DND-41 (cell line): ENCODE measurements around the gene CDK4.

ENCODE experiments used
- ATAC-seq: fragments of 200-7000 bp; cut with Tn5 transposase; 3 replicates; pipeline ENCODE4 v1.9.1; 2021; ENCODE audit warnings: low read depth; ENCODE audit not compliant: insufficient read depth
- DNase-seq: peaks from one replicate; pipeline ENCODE4 v3.0.0-alpha.2; 2020
- H2AFZ ChIP-seq: 2 replicates; pipeline ENCODE4 v1.6.0; 2012; ENCODE audit warnings: low read depth, low read length
- H3K27ac ChIP-seq: 2 replicates; pipeline ENCODE4 v1.5.1; 2012; ENCODE audit warnings: low read length, inconsistent platforms
- H3K27me3 ChIP-seq: fragments of 200-600 bp; sonication (generic); 2 replicates; pipeline ENCODE4 v1.6.0; 2012; ENCODE audit warnings: low read length, mild to moderate bottlenecking, inconsistent platforms; ENCODE audit not compliant: insufficient read depth, poor library complexity
- H3K36me3 ChIP-seq: 2 replicates; pipeline ENCODE4 v1.5.1; 2012; ENCODE audit warnings: low read length, inconsistent platforms; ENCODE audit not compliant: insufficient read depth
- H3K4me1 ChIP-seq: 2 replicates; pipeline ENCODE4 v1.5.1; 2012; ENCODE audit warnings: mild to moderate bottlenecking, low read length; ENCODE audit not compliant: insufficient read depth
- H3K4me2 ChIP-seq: 2 replicates; pipeline ENCODE4 v1.6.0; 2012; ENCODE audit warnings: mild to moderate bottlenecking, moderate library complexity, low read length, inconsistent platforms; ENCODE audit not compliant: insufficient read depth
- H3K4me3 ChIP-seq, 2 experiments: fragments of 200-600 bp in 1 of 2; shearing (Covaris generic) in 1 of 2; 2 replicates each; pipeline ENCODE4 v1.5.1; 2012 to 2016; ENCODE audit warnings: inconsistent platforms in 2 of 2, low read length in 2 of 2, mild to moderate bottlenecking in 2 of 2, low read depth in 1 of 2, moderate library complexity in 1 of 2
- H3K79me2 ChIP-seq: 2 replicates; pipeline ENCODE4 v1.6.0; 2012; ENCODE audit warnings: low read length, inconsistent platforms; ENCODE audit not compliant: insufficient read depth
- H3K9ac ChIP-seq: 2 replicates; pipeline ENCODE4 v1.6.0; 2012; ENCODE audit warnings: low read depth, mild to moderate bottlenecking, inconsistent platforms, low read length, moderate library complexity
- H3K9me3 ChIP-seq: 2 replicates; pipeline ENCODE4 v1.5.1; 2012; ENCODE audit warnings: low read length, moderate library complexity, mild to moderate bottlenecking, inconsistent platforms; ENCODE audit not compliant: insufficient read depth, severe bottlenecking
- H4K20me1 ChIP-seq: 2 replicates; pipeline ENCODE4 v1.6.0; 2012; ENCODE audit warnings: low read length; ENCODE audit not compliant: insufficient read depth
- CTCF ChIP-seq: IDR thresholded peaks from 2 replicates; pipeline ENCODE4 v1.5.1; 2012; ENCODE audit warnings: borderline replicate concordance, low read length, moderate library complexity, mild to moderate bottlenecking; ENCODE audit not compliant: poor library complexity, severe bottlenecking; ENCODE audit errors: extremely low read depth
- EZH2 ChIP-seq: IDR thresholded peaks from 3 replicates; pipeline ENCODE4 v1.6.1; 2012; ENCODE audit warnings: borderline replicate concordance, low read depth, mild to moderate bottlenecking, moderate library complexity, low read length, inconsistent platforms; ENCODE audit not compliant: severe bottlenecking

The CDK4 gene

DNA sequence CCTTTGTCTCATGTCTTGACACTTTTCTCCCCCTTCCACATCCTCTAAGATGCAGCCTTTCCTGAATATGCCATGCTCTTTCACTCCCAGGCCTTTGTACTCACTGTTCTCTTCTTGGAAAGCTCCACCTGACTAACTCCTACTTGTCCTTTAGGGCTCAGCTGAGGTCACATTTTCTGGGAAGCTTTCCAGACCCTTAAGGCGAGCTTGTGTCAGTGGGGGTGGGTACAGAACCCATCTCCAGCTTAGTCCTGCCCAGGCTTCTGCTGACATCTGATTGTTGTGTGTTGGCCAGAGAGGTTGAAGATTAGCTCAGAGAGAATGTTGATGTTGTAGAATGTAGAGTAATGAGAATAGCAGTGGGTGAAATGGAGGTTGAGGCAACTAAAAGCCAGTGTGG lies 27.6 kb upstream of the CDK4 start:
- no peak overlapping the region for H3K4me3 ChIP-seq
- no peaks in the 10 kb centered on the region; the same call in 1 of the 2 replicates for H4K20me1 ChIP-seq
- no peak for DNase-seq
- H2AFZ ChIP-seq, result no peak overlapping the region
- H3K9ac ChIP-seq, result no peak overlapping the region
- ATAC-seq, result no peak
- H3K36me3 ChIP-seq, result peaks cover 15% of the 10 kb centered on the region
- TF ChIP-seq CTCF, result no peak
- no peak for TF ChIP-seq EZH2
- H3K9me3 ChIP-seq, result no peaks in the 10 kb centered on the region
- H3K27ac ChIP-seq, result no peak overlapping the region
- H3K4me2 ChIP-seq, result no peak overlapping the region
- no peaks in the 10 kb centered on the region for H3K27me3 ChIP-seq
- H3K4me1 ChIP-seq, result peaks cover 35% of the 10 kb centered on the region
- peaks cover 20% of the 10 kb centered on the region for H3K79me2 ChIP-seq

DNA sequence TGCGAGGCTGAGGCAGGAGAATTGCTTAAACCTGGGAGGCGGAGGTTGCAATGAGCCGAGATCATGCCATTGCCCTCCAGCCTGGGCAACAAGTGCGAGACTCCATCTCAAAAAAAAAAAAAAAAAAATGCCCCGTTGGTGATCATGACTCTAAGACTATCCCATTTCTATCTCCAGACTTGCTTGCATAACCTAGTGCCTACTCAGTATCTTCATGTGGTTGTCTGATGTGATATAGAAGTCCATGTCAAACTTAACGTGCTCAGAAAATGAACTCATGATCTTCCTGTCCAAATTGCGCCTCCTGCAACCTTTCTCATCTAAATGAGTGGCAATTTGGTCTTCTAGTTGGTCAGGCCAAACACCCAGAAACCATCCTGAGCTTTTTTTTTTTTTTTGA lies 25.8 kb upstream of the CDK4 start:
- no peak for DNase-seq
- no peaks in the 10 kb centered on the region for H3K27me3 ChIP-seq
- H3K9ac ChIP-seq, result no peak overlapping the region
- no peak overlapping the region for H3K4me2 ChIP-seq
- no peaks in the 10 kb centered on the region; the same call in 1 of the 2 replicates for H4K20me1 ChIP-seq
- H3K9me3 ChIP-seq, result no peaks in the 10 kb centered on the region
- H3K4me3 ChIP-seq, result no peak overlapping the region
- H3K36me3 ChIP-seq, result peaks cover 8% of the 10 kb centered on the region; the same call in 1 of the 2 replicates
- no peak for TF ChIP-seq CTCF
- no peak for TF ChIP-seq EZH2
- ATAC-seq, result no peak
- peaks cover 6% of the 10 kb centered on the region for H3K79me2 ChIP-seq
- no peak overlapping the region for H3K27ac ChIP-seq
- H3K4me1 ChIP-seq, result peaks cover 28% of the 10 kb centered on the region
- H2AFZ ChIP-seq, result no peak overlapping the region

GRCh38 chr12:57777367-57777766 lies 25.3 kb upstream of the CDK4 start:
- Histone ChIP-seq H3K4me3 (no peak overlapping the region), H2AFZ (no peak overlapping the region), H3K9me3 (no peaks in the 10 kb centered on the region), H3K4me1 (peaks cover 30% of the 10 kb centered on the region), H3K4me2 (no peak overlapping the region), H3K36me3 (peaks cover 6% of the 10 kb centered on the region; the same call in 1 of the 2 replicates), H3K9ac (no peak overlapping the region), H3K27me3 (no peaks in the 10 kb centered on the region), H3K27ac (no peak overlapping the region), H4K20me1 (no peaks in the 10 kb centered on the region), H3K79me2 (peaks cover 6% of the 10 kb centered on the region)
- no peak for ATAC-seq
- TF ChIP-seq EZH2, result no peak
- no peak for DNase-seq

DNA sequence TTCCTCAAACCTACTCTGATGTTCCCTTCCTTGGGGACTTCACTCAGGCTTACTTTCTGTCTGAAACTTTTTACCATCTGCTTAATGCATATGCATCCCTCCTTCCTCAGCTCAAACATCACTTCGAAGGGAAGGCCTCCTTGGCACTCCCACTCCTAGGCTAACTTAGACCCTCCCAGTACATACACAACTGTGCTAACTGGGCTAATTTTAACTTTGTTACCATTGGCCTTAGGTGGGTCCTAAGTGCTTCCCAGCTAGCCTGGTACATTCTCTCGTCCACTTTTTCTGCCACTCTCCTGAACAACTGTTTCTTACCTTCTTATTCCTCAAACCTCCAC lies 24.1 kb upstream of the CDK4 start:
- no peak for DNase-seq
- Histone ChIP-seq H4K20me1 (no peaks in the 10 kb centered on the region), H3K4me3 (no peak overlapping the region), H3K36me3 (peaks cover 6% of the 10 kb centered on the region; the same call in 1 of the 2 replicates), H3K9ac (no peak overlapping the region), H3K27ac (no peak overlapping the region), H3K9me3 (no peaks in the 10 kb centered on the region), H3K4me1 (peaks cover 23% of the 10 kb centered on the region), H3K79me2 (peaks cover 9% of the 10 kb centered on the region), H3K4me2 (no peak overlapping the region), H3K27me3 (no peaks in the 10 kb centered on the region), H2AFZ (no peak overlapping the region)
- TF ChIP-seq EZH2 (no peak), CTCF (no peak)
- no peak for ATAC-seq
